Neural progenitor cell (in vitro differentiated cells): Measurements from ENCODE around the gene SYNJ2. TPM values are rescaled to one million over a fixed set of nuclear protein-coding genes. Genes with fewer than 3 reads are reported as not detected.

Experiments
- DNase-seq: peaks from one replicate; pipeline ENCODE4 v3.0.0-alpha.2; 2016; ENCODE audit warnings: low spot score
- H2AFZ ChIP-seq: fragments of 200-600 bp; sonication (generic); replicated peaks from 2 replicates; pipeline ENCODE4 v1.6.1; 2016; ENCODE audit warnings: antibody characterized with exemption
- H3F3A ChIP-seq: fragments of 200-600 bp; sonication (generic); 2 replicates; pipeline ENCODE4 v1.6.1; 2016; ENCODE audit warnings: antibody characterized with exemption, low read depth
- H3K27ac ChIP-seq: fragments of 200-600 bp; sonication (generic); 2 replicates; pipeline ENCODE4 v1.5.1; 2016; ENCODE audit warnings: mild to moderate bottlenecking
- H3K27me3 ChIP-seq: fragments of 200-600 bp; sonication (generic); 2 replicates; pipeline ENCODE4 v1.6.1; 2016; ENCODE audit warnings: mild to moderate bottlenecking, moderate library complexity
- H3K36me3 ChIP-seq: fragments of 200-600 bp; sonication (generic); 2 replicates; pipeline ENCODE4 v1.5.1; 2016
- H3K4me1 ChIP-seq: fragments of 200-600 bp; sonication (generic); 2 replicates; pipeline ENCODE4 v1.6.1; 2016; ENCODE audit warnings: mixed run types
- H3K4me2 ChIP-seq: fragments of 200-600 bp; sonication (generic); 2 replicates; pipeline ENCODE4 v1.6.1; 2016
- H3K4me3 ChIP-seq: fragments of 200-600 bp; sonication (generic); 2 replicates; pipeline ENCODE4 v1.5.1; 2016
- H3K79me2 ChIP-seq: fragments of 200-600 bp; sonication (generic); 2 replicates; pipeline ENCODE4 v1.6.1; 2016; ENCODE audit warnings: low read depth
- H3K9ac ChIP-seq: fragments of 200-600 bp; sonication (generic); 2 replicates; pipeline ENCODE4 v1.6.1; 2016
- H3K9me3 ChIP-seq: fragments of 200-600 bp; sonication (generic); 2 replicates; pipeline ENCODE4 v1.5.1; 2016; ENCODE audit warnings: low read depth
- H4K20me1 ChIP-seq: fragments of 200-600 bp; sonication (generic); 2 replicates; pipeline ENCODE4 v1.6.1; 2016; ENCODE audit warnings: low read depth
- H3K27ac Mint-ChIP-seq: 3 replicates; pipeline ENCODE4 v1.8.0; 2021; ENCODE audit warnings: mixed read lengths
- H3K27me3 Mint-ChIP-seq: 2 replicates; pipeline ENCODE4 v1.8.0; 2022; ENCODE audit warnings: low read depth, mild to moderate bottlenecking, inconsistent platforms, moderate library complexity, mixed read lengths; ENCODE audit not compliant: insufficient read depth
- H3K36me3 Mint-ChIP-seq: 3 replicates; pipeline ENCODE4 v1.8.0; 2021; ENCODE audit warnings: mixed read lengths
- H3K4me1 Mint-ChIP-seq: 3 replicates; pipeline ENCODE4 v1.8.0; 2021; ENCODE audit warnings: mixed read lengths
- H3K4me3 Mint-ChIP-seq: 3 replicates; pipeline ENCODE4 v1.8.0; 2021; ENCODE audit warnings: mild to moderate bottlenecking, moderate library complexity, mixed read lengths
- H3K9me3 Mint-ChIP-seq: 3 replicates; pipeline ENCODE4 v1.8.0; 2020; ENCODE audit warnings: mixed read lengths
- EZH2 ChIP-seq: fragments of 200-600 bp; sonication (generic); IDR thresholded peaks from 2 replicates; pipeline ENCODE4 v1.6.1; 2017; ENCODE audit warnings: antibody characterized with exemption, mild to moderate bottlenecking, moderate library complexity
- EZH2phosphoT487 ChIP-seq: fragments of 200-600 bp; sonication (generic); IDR thresholded peaks from 2 replicates; pipeline ENCODE4 v1.6.1; 2017; ENCODE audit warnings: antibody characterized with exemption
- total RNA-seq: library from RNA; depleted of rRNA; stranded (reverse); fragments of >200 nt; gene quantifications from 2 replicates; pipeline ENCODE4 v1.2.3, GENCODE V29; 2015; ENCODE audit warnings: low replicate concordance
- TF ChIP-seq, protein P1 (sequence below): fragments of 200-600 bp; sonication (generic); IDR thresholded peaks from 2 replicates; pipeline ENCODE4 v1.5.1; 2017; ENCODE audit warnings: antibody characterized with exemption, mild to moderate bottlenecking

The SYNJ2 gene
- total RNA-seq, 1 donor from 2014 or later = 4.8 TPM

DNA sequence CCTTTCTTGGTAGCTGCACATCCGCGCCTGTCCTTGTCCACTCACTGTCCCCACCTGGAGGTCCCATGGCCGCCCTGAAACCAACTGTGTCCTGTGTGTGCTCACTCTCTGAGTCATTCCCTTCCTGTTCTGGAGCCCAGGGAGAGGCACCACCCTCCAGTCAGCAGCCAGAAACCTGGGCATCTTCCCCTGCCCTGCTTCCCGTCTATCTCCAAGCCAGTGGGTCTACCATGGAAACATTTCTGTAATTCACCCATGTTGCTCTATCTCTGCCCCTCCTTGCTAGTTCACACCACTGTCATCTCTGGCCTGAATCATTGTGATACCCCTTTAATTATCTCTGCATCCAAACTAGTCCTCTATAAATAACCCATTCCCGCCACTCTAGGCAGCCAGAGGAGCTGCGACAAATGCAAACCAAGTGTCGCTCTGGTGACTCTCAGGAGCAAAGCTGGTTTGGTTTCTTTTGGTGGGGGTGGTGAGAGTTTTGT lies 28.8 kb upstream of the SYNJ2 start:
- TF ChIP-seq EZH2 = no peak
- TF ChIP-seq, protein P1, sequence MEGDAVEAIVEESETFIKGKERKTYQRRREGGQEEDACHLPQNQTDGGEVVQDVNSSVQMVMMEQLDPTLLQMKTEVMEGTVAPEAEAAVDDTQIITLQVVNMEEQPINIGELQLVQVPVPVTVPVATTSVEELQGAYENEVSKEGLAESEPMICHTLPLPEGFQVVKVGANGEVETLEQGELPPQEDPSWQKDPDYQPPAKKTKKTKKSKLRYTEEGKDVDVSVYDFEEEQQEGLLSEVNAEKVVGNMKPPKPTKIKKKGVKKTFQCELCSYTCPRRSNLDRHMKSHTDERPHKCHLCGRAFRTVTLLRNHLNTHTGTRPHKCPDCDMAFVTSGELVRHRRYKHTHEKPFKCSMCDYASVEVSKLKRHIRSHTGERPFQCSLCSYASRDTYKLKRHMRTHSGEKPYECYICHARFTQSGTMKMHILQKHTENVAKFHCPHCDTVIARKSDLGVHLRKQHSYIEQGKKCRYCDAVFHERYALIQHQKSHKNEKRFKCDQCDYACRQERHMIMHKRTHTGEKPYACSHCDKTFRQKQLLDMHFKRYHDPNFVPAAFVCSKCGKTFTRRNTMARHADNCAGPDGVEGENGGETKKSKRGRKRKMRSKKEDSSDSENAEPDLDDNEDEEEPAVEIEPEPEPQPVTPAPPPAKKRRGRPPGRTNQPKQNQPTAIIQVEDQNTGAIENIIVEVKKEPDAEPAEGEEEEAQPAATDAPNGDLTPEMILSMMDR = no peak
- TF ChIP-seq EZH2phosphoT487 = no peak
- H4K20me1 ChIP-seq = no peaks in the 10 kb centered on the region
- H3K9ac ChIP-seq = no peak overlapping the region
- no peak overlapping the region for H3K4me2 ChIP-seq
- Mint-ChIP-seq H3K27ac (no peak overlapping the region), H3K27me3 (peaks cover 2% of the 10 kb centered on the region), H3K9me3 (peaks cover 14% of the 10 kb centered on the region), H3K4me1 (no peaks in the 10 kb centered on the region), H3K36me3 (peaks cover 6% of the 10 kb centered on the region), H3K4me3 (no peak overlapping the region)
- peaks cover 4% of the 10 kb centered on the region for H3F3A ChIP-seq
- H3K79me2 ChIP-seq = no peaks in the 10 kb centered on the region
- no peaks in the 10 kb centered on the region for H3K36me3 ChIP-seq
- H3K27ac ChIP-seq = no peak overlapping the region
- peaks cover 3% of the 10 kb centered on the region for H3K4me1 ChIP-seq
- no peak for DNase-seq
- H2AFZ ChIP-seq = no peak overlapping the region
- no peaks in the 10 kb centered on the region for H3K27me3 ChIP-seq
- no peak overlapping the region for H3K4me3 ChIP-seq
- peaks cover 6% of the 10 kb centered on the region for H3K9me3 ChIP-seq

DNA sequence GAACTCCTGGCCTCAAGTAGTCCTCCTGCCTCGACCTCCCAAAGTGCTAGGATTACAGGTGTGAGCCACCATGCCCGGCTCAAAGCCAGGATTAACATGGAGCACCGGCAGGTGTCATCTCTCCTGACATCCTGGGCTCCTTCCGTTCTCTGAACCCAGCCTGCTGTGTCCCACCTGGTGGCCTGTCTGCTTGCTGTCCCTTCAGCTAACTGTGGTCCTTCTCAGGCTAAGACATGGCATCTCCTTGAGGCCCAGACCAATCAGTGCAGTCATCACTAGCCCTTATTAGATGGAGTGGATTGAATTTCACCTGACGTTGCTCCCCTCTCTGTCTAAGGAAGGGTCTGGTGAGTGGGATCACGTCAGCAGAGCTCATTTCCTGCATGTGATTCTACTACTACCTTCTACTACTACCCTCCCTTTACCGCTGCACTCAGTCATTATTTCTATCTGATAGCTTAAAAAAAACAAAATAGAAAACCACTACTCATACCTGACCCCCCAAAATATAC lies 28.0 kb upstream of the SYNJ2 start:
- Histone ChIP-seq H3K4me1 (peaks cover 3% of the 10 kb centered on the region), H3K79me2 (no peaks in the 10 kb centered on the region)
- H3K4me1 Mint-ChIP-seq = no peaks in the 10 kb centered on the region

DNA sequence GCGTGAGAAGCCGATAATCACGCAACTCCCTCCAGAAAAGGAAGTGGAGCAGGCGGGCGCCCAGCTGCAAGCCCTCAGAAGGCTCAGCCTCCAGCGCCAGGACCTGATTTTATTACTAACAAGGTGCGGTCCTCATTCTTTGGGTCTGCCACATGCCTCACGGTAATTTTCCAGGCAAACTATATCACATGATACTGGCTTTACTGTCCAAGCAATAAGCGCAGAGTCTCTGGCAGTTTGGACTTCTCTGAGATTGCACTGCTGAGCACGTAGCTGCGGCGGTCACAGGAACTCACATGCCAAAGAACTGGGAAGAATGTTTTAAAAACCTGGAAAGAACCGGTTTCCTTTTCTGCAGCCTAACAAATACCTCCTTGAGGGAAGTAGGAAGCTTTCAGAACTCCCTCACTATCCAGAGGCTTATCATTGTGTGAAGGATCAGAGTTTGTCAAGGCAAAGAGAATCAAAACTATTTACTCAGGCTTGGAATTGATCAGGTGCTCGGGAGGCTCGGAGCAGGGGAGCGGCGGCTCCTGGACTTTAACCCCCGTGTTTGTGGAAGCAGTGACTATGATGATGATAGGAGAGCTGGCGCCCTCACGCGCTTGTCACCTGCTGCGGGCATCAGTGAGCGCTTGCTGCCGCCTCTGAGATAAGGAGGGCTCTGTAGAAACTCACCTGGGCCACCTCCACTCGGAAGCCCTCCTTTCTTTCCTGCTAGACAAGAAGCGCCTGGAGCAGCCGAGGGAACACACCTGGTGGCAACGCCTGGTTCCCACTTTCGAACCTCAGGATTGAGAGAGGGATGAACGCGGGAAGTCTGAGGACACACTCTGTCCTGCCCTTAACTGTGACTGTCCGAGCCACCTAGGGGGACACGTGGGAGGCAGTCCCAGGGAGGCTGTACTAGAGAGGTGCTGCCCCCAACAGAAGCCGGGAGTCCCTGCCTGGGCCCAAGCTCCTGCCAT lies 27.2 kb upstream of the SYNJ2 start:
- Histone ChIP-seq H3K79me2 (no peaks in the 10 kb centered on the region), H3K4me2 (no peak overlapping the region)
- H3K27ac Mint-ChIP-seq = no peak overlapping the region

More for the DNA sequence above, 28.0 kb upstream of the SYNJ2 start:
- peaks cover 2% of the 10 kb centered on the region for H3K27me3 Mint-ChIP-seq
- no peak overlapping the region for H3K27ac Mint-ChIP-seq
- no peak for TF ChIP-seq EZH2phosphoT487
- no peak for TF ChIP-seq EZH2
- TF ChIP-seq, protein P1 = no peak
- H3K9me3 Mint-ChIP-seq = peaks cover 17% of the 10 kb centered on the region
- H2AFZ ChIP-seq = no peak overlapping the region
- no peaks in the 10 kb centered on the region for H3K36me3 ChIP-seq
- H3K9me3 ChIP-seq = peaks cover 9% of the 10 kb centered on the region
- H3K9ac ChIP-seq = no peak overlapping the region
- no peaks in the 10 kb centered on the region for H3K27me3 ChIP-seq
- DNase-seq = no peak
- no peak overlapping the region for H3K27ac ChIP-seq
- H3K4me2 ChIP-seq = no peak overlapping the region
- no peak overlapping the region for H3K4me3 ChIP-seq
- peaks cover 4% of the 10 kb centered on the region for H3K36me3 Mint-ChIP-seq
- no peak overlapping the region for H3K4me3 Mint-ChIP-seq
- H4K20me1 ChIP-seq = no peaks in the 10 kb centered on the region
- H3F3A ChIP-seq = peaks cover 4% of the 10 kb centered on the region

More for the DNA sequence above, 27.2 kb upstream of the SYNJ2 start:
- Histone ChIP-seq H3K4me3 (no peak overlapping the region), H3K4me1 (peaks cover 3% of the 10 kb centered on the region), H3K27me3 (no peaks in the 10 kb centered on the region), H3K9ac (no peak overlapping the region), H3K27ac (no peak overlapping the region), H4K20me1 (no peaks in the 10 kb centered on the region), H2AFZ (peak overlapping the region; percentile 68), H3K9me3 (peaks cover 8% of the 10 kb centered on the region), H3F3A (peaks cover 4% of the 10 kb centered on the region), H3K36me3 (no peaks in the 10 kb centered on the region)
- Mint-ChIP-seq H3K36me3 (peaks cover 2% of the 10 kb centered on the region), H3K9me3 (peaks cover 16% of the 10 kb centered on the region), H3K4me1 (no peaks in the 10 kb centered on the region), H3K4me3 (no peak overlapping the region), H3K27me3 (peaks cover 2% of the 10 kb centered on the region)
- DNase-seq = peak; percentile 13
- TF ChIP-seq, protein P1 = no peak
- no peak for TF ChIP-seq EZH2phosphoT487
- TF ChIP-seq EZH2 = no peak
